HEK293 (cell line): ENCODE results near the gene LBX2.

Source experiments
- CTCF ChIA-PET: fragments of 350-600 bp; formaldehyde crosslinking; extraction: SDS; loops from one replicate; lab custom pipeline; 2021; ENCODE audit warnings: antibody characterized with exemption; lab: Yijun Ruan, JAX
- POLR2A ChIA-PET: fragments of 300-600 bp; formaldehyde crosslinking; extraction: SDS; loops from one replicate; lab custom pipeline; 2020; ENCODE audit warnings: antibody characterized with exemption, inconsistent platforms; lab: Yijun Ruan, JAX
- H3K27ac ChIP-seq: fragments of 200-500 bp; sonication (Bioruptor generic); 2 replicates; pipeline ENCODE4 v1.5.1; 2014; ENCODE audit warnings: low read depth, low read length, control low read depth, inconsistent platforms; ENCODE audit errors: extremely low read depth
- H3K36me3 ChIP-seq, 2 experiments: fragments of 200-500 bp in 1 of 2; sonication (Bioruptor generic) in 1 of 2; 1 replicate in 1 of 2; 2 replicates in 1 of 2; pipeline ENCODE4 v1.5.1; 2014 to 2017; ENCODE audit warnings: inconsistent platforms in 2 of 2, low read length in 2 of 2; ENCODE audit not compliant: control insufficient read depth in 2 of 2, insufficient read depth in 1 of 2
- H3K4me1 ChIP-seq: fragments of 200-500 bp; sonication (Bioruptor generic); 2 replicates; pipeline ENCODE4 v1.5.1; 2014; ENCODE audit warnings: mild to moderate bottlenecking, low read length, inconsistent platforms; ENCODE audit not compliant: control insufficient read depth, insufficient read depth
- H3K4me3 ChIP-seq: 2 replicates; pipeline ENCODE4 v1.5.1; 2011; ENCODE audit warnings: low read depth, mild to moderate bottlenecking, control low read depth, low read length, moderate library complexity
- H3K9me3 ChIP-seq: fragments of 200-500 bp; sonication (Bioruptor generic); 2 replicates; pipeline ENCODE4 v1.5.1; 2014; ENCODE audit warnings: low read depth, low read length, inconsistent platforms; ENCODE audit not compliant: control insufficient read depth, insufficient read depth
- EGR2 ChIP-seq: fragments of 450-650 bp; formaldehyde crosslinking; IDR thresholded peaks from 2 replicates; pipeline ENCODE4 v1.5.1; 2016; ENCODE audit warnings: low read depth, missing biosample characterization, missing genetic modification characterization
- MYNN ChIP-seq: fragments of 450-650 bp; formaldehyde crosslinking; IDR thresholded peaks from 2 replicates; pipeline ENCODE4 v1.5.1; 2016; ENCODE audit warnings: missing biosample characterization, missing genetic modification characterization, borderline replicate concordance
- OVOL3 ChIP-seq: fragments of 450-650 bp; formaldehyde crosslinking; IDR thresholded peaks from 2 replicates; pipeline ENCODE4 v1.5.1; 2016; ENCODE audit warnings: missing biosample characterization, missing genetic modification characterization
- SCRT1 ChIP-seq: fragments of 450-650 bp; formaldehyde crosslinking; IDR thresholded peaks from 2 replicates; pipeline ENCODE4 v1.5.1; 2016; ENCODE audit warnings: missing biosample characterization, missing genetic modification characterization, borderline replicate concordance
- SCRT2 ChIP-seq: fragments of 450-650 bp; formaldehyde crosslinking; IDR thresholded peaks from 2 replicates; pipeline ENCODE4 v1.5.1; 2016; ENCODE audit warnings: missing biosample characterization, missing genetic modification characterization
- SP3 ChIP-seq: fragments of 450-650 bp; formaldehyde crosslinking; IDR thresholded peaks from 2 replicates; pipeline ENCODE4 v1.5.1; 2016; ENCODE audit warnings: missing biosample characterization, missing genetic modification characterization
- SP7 ChIP-seq: fragments of 450-650 bp; formaldehyde crosslinking; IDR thresholded peaks from 2 replicates; pipeline ENCODE4 v1.5.1; 2016; ENCODE audit warnings: missing biosample characterization, missing genetic modification characterization
- TCF7L2 ChIP-seq: IDR thresholded peaks from 2 replicates; pipeline ENCODE4 v1.6.1; 2011; ENCODE audit warnings: low read depth, mild to moderate bottlenecking, inconsistent platforms, low read length, moderate library complexity, borderline replicate concordance
- WT1 ChIP-seq: fragments of 450-650 bp; formaldehyde crosslinking; IDR thresholded peaks from 2 replicates; pipeline ENCODE4 v1.5.1; 2016; ENCODE audit warnings: missing biosample characterization, missing genetic modification characterization
- ZFHX2 ChIP-seq: fragments of 450-650 bp; formaldehyde crosslinking; conservative IDR thresholded peaks from 2 replicates; pipeline ENCODE4 v1.5.1; 2016; ENCODE audit warnings: missing biosample characterization, missing genetic modification characterization
- ZNF324 ChIP-seq: fragments of 450-650 bp; formaldehyde crosslinking; IDR thresholded peaks from 2 replicates; pipeline ENCODE4 v1.5.1; 2016; ENCODE audit warnings: missing biosample characterization, missing genetic modification characterization
- ZNF335 ChIP-seq: fragments of 450-650 bp; formaldehyde crosslinking; conservative IDR thresholded peaks from 2 replicates; pipeline ENCODE4 v1.5.1; 2016; ENCODE audit warnings: missing biosample characterization, missing genetic modification characterization
- ZNF366 ChIP-seq: fragments of 450-650 bp; formaldehyde crosslinking; conservative IDR thresholded peaks from 2 replicates; pipeline ENCODE4 v1.5.1; 2016; ENCODE audit warnings: missing biosample characterization, missing genetic modification characterization
- ZNF510 ChIP-seq: fragments of 450-650 bp; formaldehyde crosslinking; IDR thresholded peaks from 2 replicates; pipeline ENCODE4 v1.5.1; 2018; ENCODE audit warnings: mild to moderate bottlenecking, missing genetic modification characterization, missing biosample characterization; ENCODE audit not compliant: insufficient replicate concordance
- ZNF529 ChIP-seq: fragments of 450-650 bp; formaldehyde crosslinking; IDR thresholded peaks from 2 replicates; pipeline ENCODE4 v1.5.1; 2017; ENCODE audit warnings: missing genetic modification characterization, missing biosample characterization; ENCODE audit not compliant: insufficient replicate concordance
- ZNF530 ChIP-seq: fragments of 450-650 bp; formaldehyde crosslinking; IDR thresholded peaks from 2 replicates; pipeline ENCODE4 v1.5.1; 2016; ENCODE audit warnings: low read depth, missing biosample characterization, missing genetic modification characterization
- ZNF548 ChIP-seq: fragments of 450-650 bp; formaldehyde crosslinking; IDR thresholded peaks from 2 replicates; pipeline ENCODE4 v1.5.1; 2016; ENCODE audit warnings: missing biosample characterization, missing genetic modification characterization
- ZNF561 ChIP-seq: fragments of 450-650 bp; IDR thresholded peaks from 2 replicates; pipeline ENCODE4 v1.5.1; 2018; ENCODE audit warnings: missing biosample characterization, missing genetic modification characterization, borderline replicate concordance
- ZNF571 ChIP-seq: fragments of 450-650 bp; formaldehyde crosslinking; IDR thresholded peaks from 2 replicates; pipeline ENCODE4 v1.5.0; 2017; ENCODE audit warnings: missing biosample characterization, missing genetic modification characterization
- ZNF654 ChIP-seq: fragments of 450-650 bp; formaldehyde crosslinking; IDR thresholded peaks from 2 replicates; pipeline ENCODE4 v1.5.1; 2016; ENCODE audit warnings: low read depth, missing biosample characterization, missing genetic modification characterization
- ZSCAN16 ChIP-seq: fragments of 450-650 bp; formaldehyde crosslinking; IDR thresholded peaks from 2 replicates; pipeline ENCODE4 v1.5.1; 2016; ENCODE audit warnings: missing biosample characterization, missing genetic modification characterization
- TF ChIP-seq, protein P1 (sequence below): fragments of 450-650 bp; formaldehyde crosslinking; IDR thresholded peaks from 2 replicates; pipeline ENCODE4 v1.5.1; 2017; ENCODE audit warnings: missing biosample characterization, missing genetic modification characterization
- TF ChIP-seq, protein P2 (sequence below): fragments of 450-650 bp; formaldehyde crosslinking; IDR thresholded peaks from 2 replicates; pipeline ENCODE4 v1.5.1; 2016; ENCODE audit warnings: missing biosample characterization, missing genetic modification characterization
- TF ChIP-seq, protein P3 (sequence below): fragments of 450-650 bp; formaldehyde crosslinking; IDR thresholded peaks from 2 replicates; pipeline ENCODE4 v1.5.1; 2016; ENCODE audit warnings: missing biosample characterization, missing genetic modification characterization
- TF ChIP-seq, protein P4 (sequence below): fragments of 450-650 bp; formaldehyde crosslinking; optimal IDR thresholded peaks from 2 replicates; pipeline ENCODE3; 2016; ENCODE audit warnings: missing biosample characterization, mild to moderate bottlenecking, missing genetic modification characterization

LBX2 gene

GRCh38 chr2:74499267-74499939, at the start of gene LBX2:
LBX2 (minus strand) TSS chr2:74499603; CDS start chr2:74499537, 66 bp downstream.
- Histone ChIP-seq H3K4me1 (no peaks in the 10 kb centered on the region), H3K27ac (no peak within 1 kb of the TSS), H3K36me3 (peaks cover 0 to 6% of the 10 kb centered on the region in 2 experiments; a peak in 1 of 3 replicates), H3K9me3 (no peaks in the 10 kb centered on the region), H3K4me3 (no peak within 1 kb of the TSS)
- CTCF ChIA-PET = interaction anchor here (1.0 kb wide), 1 partner anchor 17 kb away, joined by 4 read pairs; the partner anchor contains the start of genes CCDC142 and TTC31
- POLR2A ChIA-PET = no interaction called here
- TF ChIP-seq ZNF530 (tag by site-specific recombination) = no peak
- TF ChIP-seq SCRT2 (tag by site-specific recombination) = peak; percentile 11; the same call in 1 of the 2 replicates
- no peak for TF ChIP-seq ZNF548 (tag by site-specific recombination)
- no peak for TF ChIP-seq ZSCAN16 (tag by site-specific recombination)

DNA sequence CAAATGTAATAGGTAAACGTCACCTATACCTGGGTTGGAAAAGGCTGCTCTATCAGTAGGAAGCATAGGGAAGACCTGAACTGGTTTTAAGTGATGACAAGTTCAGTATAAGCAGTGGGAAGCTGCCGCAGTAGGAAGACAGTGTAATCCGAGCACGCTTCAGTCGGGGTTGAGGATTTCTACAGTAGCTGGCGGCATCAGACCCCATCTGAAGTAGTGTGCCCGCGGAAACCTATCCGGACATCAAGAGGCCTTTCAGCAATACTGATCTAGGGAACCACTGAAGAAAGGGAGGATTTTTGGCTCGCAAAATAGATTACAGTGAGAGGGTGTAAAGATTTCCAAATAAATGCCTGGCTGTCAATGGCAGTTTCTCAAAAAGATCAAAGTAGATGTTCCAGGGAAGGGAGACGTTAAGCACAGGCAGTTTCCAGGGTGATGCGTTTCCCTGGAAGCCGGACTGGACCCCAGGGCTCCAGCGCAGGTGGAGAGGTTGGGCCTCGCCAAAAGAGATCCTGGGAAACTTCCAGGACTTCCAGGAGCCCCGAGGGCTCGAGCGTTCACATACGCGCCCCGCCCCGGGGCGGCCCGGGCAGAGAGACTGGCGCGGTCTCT, 49.0 kb upstream of the LBX2 start:
- POLR2A ChIA-PET = interaction anchor here (1.6 kb wide), 1 partner anchor 90 kb away, joined by 3 read pairs; the partner anchor contains the start of gene WBP1
- Histone ChIP-seq H3K9me3 (no peaks in the 10 kb centered on the region), H3K36me3 (peaks cover 0 to 4% of the 10 kb centered on the region in 2 experiments; a peak in 1 of 3 replicates), H3K4me3 (peak overlapping the region; percentile 41), H3K27ac (peak overlapping the region; percentile 69; the same call in 1 of the 2 replicates), H3K4me1 (no peaks in the 10 kb centered on the region; the same call in 1 of the 2 replicates)
- CTCF ChIA-PET = no interaction called here
- TF ChIP-seq, protein P1, sequence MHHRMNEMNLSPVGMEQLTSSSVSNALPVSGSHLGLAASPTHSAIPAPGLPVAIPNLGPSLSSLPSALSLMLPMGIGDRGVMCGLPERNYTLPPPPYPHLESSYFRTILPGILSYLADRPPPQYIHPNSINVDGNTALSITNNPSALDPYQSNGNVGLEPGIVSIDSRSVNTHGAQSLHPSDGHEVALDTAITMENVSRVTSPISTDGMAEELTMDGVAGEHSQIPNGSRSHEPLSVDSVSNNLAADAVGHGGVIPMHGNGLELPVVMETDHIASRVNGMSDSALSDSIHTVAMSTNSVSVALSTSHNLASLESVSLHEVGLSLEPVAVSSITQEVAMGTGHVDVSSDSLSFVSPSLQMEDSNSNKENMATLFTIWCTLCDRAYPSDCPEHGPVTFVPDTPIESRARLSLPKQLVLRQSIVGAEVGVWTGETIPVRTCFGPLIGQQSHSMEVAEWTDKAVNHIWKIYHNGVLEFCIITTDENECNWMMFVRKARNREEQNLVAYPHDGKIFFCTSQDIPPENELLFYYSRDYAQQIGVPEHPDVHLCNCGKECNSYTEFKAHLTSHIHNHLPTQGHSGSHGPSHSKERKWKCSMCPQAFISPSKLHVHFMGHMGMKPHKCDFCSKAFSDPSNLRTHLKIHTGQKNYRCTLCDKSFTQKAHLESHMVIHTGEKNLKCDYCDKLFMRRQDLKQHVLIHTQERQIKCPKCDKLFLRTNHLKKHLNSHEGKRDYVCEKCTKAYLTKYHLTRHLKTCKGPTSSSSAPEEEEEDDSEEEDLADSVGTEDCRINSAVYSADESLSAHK (tag by site-specific recombination) = peak; percentile 85
- TF ChIP-seq SCRT1 (tag by site-specific recombination) = no peak
- 0 out of 2 replicates have a peak, but pooled peaks have one; percentile 6 for TF ChIP-seq SP3 (tag by site-specific recombination)
- no peak for TF ChIP-seq ZNF529
- TF ChIP-seq OVOL3 (tag by site-specific recombination) = no peak
- 0 out of 2 replicates have a peak, but pooled peaks have one; percentile 32 for TF ChIP-seq ZNF366 (tag by site-specific recombination)
- peak; percentile 54; the same call in 1 of the 2 replicates for TF ChIP-seq TCF7L2
- TF ChIP-seq ZNF335 (tag by site-specific recombination) = peak; percentile 75
- TF ChIP-seq, protein P2, sequence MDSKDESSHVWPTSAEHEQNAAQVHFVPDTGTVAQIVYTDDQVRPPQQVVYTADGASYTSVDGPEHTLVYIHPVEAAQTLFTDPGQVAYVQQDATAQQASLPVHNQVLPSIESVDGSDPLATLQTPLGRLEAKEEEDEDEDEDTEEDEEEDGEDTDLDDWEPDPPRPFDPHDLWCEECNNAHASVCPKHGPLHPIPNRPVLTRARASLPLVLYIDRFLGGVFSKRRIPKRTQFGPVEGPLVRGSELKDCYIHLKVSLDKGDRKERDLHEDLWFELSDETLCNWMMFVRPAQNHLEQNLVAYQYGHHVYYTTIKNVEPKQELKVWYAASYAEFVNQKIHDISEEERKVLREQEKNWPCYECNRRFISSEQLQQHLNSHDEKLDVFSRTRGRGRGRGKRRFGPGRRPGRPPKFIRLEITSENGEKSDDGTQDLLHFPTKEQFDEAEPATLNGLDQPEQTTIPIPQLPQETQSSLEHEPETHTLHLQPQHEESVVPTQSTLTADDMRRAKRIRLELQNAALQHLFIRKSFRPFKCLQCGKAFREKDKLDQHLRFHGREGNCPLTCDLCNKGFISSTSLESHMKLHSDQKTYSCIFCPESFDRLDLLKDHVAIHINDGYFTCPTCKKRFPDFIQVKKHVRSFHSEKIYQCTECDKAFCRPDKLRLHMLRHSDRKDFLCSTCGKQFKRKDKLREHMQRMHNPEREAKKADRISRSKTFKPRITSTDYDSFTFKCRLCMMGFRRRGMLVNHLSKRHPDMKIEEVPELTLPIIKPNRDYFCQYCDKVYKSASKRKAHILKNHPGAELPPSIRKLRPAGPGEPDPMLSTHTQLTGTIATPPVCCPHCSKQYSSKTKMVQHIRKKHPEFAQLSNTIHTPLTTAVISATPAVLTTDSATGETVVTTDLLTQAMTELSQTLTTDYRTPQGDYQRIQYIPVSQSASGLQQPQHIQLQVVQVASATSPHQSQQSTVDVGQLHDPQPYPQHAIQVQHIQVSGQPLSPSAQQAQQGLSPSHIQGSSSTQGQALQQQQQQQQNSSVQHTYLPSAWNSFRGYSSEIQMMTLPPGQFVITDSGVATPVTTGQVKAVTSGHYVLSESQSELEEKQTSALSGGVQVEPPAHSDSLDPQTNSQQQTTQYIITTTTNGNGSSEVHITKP (tag by site-specific recombination) = peak; percentile 90
- TF ChIP-seq, protein P3, sequence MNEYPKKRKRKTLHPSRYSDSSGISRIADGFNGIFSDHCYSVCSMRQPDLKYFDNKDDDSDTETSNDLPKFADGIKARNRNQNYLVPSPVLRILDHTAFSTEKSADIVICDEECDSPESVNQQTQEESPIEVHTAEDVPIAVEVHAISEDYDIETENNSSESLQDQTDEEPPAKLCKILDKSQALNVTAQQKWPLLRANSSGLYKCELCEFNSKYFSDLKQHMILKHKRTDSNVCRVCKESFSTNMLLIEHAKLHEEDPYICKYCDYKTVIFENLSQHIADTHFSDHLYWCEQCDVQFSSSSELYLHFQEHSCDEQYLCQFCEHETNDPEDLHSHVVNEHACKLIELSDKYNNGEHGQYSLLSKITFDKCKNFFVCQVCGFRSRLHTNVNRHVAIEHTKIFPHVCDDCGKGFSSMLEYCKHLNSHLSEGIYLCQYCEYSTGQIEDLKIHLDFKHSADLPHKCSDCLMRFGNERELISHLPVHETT (tag by site-specific recombination) = no peak
- no peak for TF ChIP-seq ZNF654 (tag by site-specific recombination)
- TF ChIP-seq SP7 (tag by site-specific recombination) = 0 out of 2 replicates have a peak, but pooled peaks have one; percentile 8
- no peak for TF ChIP-seq ZNF324 (tag by site-specific recombination)
- 0 out of 2 replicates have a peak, but pooled peaks have one; percentile 15 for TF ChIP-seq MYNN (tag by site-specific recombination)
- TF ChIP-seq ZNF561 (tag by site-specific recombination) = no peak
- TF ChIP-seq EGR2 (tag by site-specific recombination) = no peak
- no peak for TF ChIP-seq ZNF510
- TF ChIP-seq WT1 (tag by site-specific recombination) = no peak
- TF ChIP-seq, protein P4, sequence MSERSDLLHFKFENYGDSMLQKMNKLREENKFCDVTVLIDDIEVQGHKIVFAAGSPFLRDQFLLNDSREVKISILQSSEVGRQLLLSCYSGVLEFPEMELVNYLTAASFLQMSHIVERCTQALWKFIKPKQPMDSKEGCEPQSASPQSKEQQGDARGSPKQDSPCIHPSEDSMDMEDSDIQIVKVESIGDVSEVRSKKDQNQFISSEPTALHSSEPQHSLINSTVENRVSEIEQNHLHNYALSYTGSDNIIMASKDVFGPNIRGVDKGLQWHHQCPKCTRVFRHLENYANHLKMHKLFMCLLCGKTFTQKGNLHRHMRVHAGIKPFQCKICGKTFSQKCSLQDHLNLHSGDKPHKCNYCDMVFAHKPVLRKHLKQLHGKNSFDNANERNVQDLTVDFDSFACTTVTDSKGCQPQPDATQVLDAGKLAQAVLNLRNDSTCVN = no peak
- TF ChIP-seq ZNF571 = no peak
- no peak for TF ChIP-seq ZFHX2 (tag by site-specific recombination)
